ENCODE data around the gene TUSC2.

The TUSC2 gene, protein sequence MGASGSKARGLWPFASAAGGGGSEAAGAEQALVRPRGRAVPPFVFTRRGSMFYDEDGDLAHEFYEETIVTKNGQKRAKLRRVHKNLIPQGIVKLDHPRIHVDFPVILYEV

DNA sequence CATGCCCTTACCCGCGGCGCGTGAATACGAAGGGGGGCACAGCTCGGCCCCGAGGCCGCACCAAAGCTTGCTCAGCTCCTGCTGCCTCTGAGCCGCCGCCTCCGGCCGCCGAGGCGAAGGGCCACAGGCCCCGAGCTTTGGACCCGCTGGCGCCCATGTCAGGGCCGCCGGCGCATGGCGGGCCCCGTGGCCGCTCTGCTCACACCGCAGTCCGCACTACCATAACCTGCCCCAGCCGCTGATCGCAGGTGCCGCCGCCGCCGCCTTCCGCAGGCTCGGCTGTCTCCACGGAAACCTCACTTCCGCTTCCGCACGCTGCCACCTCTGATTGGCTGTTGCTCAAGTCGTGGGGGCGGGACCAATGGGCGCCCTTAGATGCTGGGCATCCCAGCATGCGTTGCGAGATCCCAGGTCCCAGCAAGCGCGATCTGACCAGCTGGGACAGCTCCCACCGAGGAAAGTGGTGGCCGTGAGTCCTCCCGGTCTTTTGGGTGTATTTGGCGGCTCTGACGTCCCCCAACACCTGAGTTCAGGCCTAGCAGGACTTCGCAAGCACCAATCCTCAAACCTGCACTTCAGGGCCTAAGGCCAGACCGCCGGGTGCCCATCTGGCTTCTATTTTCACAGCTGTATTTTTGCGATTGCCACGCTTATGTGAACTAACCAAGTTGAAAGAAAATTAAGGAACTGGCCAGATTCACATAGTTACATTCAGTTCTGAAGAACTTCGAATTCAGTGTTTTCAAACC lies at the start of gene TUSC2:
Gene TUSC2 (minus strand): TSS at position 281 of the 749 bp plus-strand sequence. CDS start 124 bp downstream, at position 157.
- peak; percentile 99 for DNase-seq (ENCODE audit: low spot score)

DNA sequence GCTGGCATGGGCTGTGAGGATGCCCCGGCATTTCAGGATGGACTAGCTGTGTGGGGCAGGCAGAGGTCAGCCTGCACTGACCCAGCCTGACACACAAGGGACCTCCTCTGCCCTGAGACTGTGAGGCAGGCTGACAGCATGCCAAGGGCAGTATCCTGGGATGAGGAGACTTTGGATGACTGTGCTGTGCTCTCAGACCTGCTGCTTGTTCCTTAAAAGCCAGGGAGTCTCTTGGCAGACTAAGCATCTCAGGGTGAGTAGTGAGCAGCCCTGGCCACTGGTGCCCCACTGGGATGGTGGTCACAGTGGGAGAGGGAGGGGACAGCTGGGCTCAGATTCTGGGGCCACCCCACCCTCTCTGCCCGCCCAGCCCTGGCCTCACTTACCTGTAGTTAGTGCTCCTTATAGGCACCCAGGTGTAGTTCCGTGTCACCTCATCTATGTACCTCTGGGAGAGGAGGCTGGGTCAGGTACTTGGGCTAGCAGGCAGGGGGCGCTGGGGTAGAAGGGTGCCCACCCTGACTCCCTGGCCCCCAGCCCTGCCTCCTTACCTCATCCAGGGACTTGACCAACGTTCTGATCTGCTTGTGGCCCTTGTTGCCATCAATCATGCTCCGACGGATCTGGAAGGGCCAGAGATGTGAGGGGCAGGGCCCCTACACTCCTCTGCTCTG lies 47.4 kb upstream of the TUSC2 start:
- no peak for DNase-seq (ENCODE audit: low spot score)

DNA sequence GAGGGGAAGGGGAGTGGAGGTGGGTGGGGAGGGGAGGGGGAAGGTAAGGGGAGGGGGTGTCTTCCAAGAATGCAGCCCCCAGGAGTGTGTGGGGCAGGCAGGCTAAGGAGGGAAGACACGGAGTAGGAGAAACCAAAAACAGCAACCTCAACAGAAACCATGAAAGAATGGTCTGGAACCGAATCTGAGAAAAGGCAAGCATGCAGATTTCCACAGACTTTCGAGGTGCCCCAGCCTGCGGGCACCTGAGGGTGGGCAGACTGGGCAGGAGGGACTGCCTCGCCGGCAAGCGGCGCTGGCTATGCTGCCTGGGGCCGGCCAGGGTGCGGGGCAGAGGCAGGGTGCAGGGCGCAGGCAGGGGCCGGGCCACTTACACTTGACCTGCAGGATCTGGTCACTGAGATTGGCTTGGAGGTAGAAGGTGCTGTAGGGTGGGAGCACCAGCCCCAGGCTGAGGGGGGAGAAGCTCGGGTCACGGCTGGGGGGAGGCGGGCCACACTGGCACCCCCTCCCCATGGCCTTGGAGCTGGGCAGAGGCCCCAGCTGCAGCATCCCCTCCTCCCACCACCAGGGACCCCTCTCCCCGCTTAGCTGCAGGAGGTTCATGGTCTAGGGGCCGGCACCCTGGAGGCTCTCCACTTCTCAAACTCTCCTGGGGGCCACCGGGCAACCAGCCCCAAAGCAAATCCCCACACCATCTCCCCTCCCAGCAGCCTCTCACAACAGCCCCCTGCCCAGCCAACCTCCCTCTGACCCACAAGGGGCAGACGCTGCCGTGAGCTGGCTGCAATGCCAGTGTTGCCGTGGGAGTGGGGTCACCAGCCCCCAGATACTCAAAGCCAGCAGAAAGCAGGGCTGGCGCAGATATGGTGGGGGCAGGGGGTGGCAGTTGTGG lies 46.6 kb upstream of the TUSC2 start:
- no peak for DNase-seq (ENCODE audit: low spot score)

DNA sequence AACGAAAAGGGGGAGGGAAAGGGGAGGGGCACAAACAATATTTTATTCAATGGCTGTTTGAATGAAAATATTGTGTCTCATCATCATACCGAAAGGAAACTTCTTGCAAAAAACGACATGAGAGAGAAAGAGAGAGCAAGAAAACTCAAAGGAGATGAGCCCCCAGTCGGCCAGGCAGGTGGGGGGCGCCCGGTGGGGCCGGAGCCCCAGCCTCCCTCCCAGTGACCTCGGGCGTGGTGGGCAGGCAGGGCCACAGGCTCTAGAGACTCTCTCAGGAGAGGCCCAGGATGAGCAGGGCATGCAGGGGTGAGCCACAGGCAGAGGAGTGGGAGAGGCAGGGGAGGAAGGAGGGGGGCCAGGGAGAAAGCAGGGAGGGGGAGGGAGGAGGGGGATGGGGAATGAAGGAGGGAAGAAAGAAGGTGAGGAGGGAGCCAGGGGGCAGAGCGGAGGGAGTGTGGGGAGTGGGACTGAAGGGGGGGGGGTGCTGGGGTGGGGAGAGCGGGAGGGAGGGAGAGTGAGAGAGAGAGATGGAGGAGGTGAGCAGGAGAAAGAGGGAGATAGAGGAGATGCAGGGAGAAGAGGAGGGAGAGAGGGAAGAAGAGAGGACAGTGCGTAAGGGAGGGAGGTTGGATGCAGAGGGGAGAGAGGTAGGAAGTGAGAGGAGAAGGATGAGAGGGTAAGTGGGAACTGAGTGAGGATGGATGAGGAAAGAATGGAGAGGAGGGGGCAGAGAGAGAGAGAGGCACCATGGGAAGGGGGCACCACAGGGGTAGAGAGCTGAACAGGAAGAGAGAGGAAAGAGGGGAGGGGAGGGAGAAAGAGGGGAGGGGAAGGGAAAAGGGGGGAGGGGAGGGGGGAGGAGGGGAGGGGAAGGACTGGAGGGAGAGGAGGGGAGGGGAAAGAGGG lies 45.4 kb upstream of the TUSC2 start:
- no peak for DNase-seq (ENCODE audit: low spot score)

DNA sequence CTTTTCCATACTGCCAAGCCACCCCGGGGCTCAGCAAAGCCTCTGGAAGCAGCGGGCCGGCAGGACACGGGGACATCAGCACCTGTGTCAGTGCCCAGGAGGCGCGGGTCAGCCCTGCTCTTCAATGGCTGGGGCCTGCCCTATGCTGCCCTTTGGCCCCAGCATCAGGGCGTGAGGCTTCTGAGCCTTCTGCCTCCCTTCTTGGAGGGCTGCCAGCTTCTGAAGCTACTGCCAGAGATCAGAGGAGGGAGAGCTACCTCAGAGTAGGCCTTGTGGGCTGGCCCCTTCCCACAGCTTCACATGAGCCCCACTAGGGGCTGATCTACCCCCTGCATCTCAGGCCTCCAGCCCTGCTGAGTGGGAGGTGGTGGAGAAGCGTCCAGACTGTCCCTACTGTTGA lies 44.3 kb upstream of the TUSC2 start:
- no peak for DNase-seq (ENCODE audit: low spot score)

DNA sequence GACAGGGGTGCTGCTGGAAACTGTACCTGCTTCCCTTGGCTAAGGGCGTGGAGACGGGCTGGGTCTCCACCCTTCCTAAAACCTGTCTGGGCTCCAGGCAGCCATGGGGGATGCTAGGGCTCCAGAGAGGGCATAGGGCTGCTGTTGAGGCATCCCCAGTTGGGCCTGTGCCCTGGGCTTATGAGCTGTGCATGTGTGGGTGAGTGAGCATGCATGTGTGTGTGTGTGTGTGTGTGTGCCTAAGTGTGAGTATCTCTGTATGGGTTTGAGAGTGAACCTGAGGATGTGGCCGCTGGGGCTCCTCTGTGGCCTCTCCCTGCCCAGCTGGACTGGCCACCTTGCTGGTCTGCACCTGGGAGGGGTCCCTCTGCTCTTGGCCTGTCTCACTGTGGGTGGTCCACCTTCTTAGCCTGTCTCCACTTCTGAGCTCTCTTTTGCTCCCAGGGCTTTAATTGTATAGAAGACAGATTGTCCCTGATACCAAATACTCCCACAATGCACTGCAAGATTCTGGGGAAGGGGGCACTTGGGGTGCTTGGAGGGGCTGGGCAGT lies 43.2 kb upstream of the TUSC2 start:
- DNase-seq (ENCODE audit: low spot score): no peak

DNA sequence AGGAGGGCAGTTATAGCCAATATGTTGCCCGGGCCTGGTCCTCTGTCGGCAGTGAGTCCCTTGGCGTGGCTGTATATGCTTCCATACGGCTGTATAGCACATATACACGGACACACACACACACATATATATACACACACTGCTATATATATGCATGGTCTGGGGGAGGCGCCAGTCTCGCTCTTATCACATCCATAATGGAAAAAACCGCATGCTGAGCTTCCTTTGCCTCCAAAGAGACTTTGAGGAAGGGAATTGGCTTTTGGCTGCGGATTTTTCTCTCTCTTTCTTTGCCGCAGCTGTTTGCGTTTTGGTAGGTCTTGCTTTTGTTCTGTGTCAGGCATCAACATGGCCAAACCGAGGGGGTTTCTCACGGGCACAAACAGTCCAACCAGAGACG lies 42.6 kb upstream of the TUSC2 start:
- DNase-seq (ENCODE audit: low spot score): peak; percentile 35

DNA sequence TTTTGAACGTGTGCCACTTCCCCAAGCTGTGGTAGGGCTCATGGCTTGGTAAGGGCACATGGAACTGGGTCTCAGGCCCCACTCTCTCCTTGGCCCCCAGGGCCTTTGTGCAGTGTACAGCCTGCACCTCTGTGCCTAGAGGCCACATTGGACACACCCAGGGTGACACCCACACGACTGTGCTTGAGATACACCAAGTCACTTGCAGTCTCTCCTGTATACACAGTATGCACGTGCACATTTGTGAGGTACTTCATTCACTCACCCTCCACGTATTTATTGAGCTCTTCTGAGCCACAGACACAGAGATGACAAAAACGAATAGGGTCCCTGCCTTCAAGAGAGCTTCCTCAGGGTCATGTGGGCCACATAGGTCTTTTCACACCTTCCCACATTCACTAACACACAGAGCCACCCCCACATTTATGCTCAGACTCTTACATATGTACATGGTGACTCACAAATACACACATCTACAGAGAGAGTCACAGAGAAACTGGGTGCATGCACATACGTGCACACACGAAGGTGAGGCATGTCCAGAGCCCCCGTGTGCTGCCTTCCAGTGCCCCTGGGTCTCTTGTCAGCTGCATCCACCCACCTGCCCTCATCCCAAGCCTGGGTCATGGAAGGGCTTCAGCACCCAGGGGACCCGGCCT lies 41.1 kb upstream of the TUSC2 start:
- DNase-seq (ENCODE audit: low spot score): no peak

DNA sequence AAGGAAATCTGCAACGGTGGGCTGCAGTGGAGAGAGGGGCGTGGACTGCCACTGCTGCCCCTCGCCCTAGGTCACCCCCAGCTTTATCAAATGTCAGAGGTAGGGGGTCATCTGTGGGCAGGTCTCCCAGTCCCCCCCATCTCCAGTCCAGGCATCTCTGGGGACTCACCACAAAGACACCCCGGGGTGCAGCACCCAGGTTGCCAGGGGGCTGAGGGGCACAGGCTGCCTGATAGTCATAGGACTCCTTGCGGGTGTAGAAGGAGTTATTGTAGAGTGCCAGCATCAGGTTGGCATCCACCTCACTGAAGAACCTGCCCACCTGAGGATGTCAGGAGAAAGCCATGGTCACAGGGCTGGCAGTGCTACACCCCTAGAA lies 37.8 kb upstream of the TUSC2 start:
- DNase-seq (ENCODE audit: low spot score): no peak

DNA sequence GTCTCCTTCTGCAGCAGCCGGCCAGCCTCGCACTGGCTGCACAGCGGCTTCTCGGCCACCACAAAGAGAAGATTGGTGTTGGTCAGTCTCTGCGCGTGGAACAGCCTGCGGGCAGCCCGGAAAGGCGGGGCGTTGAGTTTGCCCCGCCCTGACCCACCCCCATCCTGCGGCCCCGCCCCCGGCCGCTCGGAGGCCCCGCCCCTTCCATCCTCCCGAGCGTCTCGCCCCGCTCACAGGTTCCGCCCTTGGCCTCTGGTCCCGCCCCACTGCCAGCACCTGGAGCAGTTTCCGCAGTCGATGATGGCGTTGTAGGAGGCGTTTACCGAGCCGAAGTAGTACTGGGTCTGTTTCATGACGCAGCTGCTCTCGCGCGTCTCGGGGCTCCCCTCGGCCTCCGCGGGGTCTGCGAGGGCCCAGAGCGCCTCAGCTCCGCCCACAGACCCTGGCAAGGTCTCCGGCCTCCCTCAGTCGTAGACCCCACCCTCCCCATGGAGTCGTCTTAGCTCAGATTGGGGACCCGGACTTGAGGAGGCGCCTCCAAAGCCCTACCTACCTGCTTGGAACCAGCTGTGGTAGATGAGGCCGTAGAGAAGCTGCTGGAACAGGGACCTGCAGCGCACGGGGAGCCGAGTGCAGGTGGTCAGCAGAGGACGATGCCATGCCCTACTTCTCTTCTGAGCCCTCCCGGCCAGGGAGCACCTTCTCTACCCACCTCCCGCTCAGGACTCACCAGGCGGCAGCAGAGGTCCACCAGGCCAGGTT lies 37.2 kb upstream of the TUSC2 start:
- DNase-seq (ENCODE audit: low spot score): peak; percentile 36

DNA sequence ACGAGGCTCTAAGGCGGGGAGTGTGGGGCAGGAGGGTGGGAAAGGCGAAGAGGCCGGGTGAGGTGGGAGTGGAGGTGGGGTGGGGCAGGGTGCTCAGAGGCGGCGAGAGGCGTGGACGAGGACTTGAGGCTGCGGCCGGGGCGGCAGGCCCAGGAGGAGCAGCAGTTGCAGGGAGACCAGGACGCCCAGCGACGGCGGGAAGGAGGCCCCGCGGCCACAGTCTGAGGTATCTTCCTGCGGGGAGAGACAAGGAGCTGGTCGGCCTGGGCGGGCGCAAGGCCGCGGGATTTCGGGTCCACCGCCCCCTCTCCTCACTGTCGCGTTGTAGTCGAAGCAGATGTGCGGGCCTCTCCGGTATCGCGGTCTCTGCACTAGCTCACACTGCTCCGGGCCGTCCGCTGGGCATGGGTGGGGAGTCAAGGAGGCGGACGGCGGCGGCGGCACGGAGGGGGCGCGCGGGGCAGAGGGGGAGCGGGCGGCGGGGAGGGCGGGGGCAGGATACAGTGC lies 36.6 kb upstream of the TUSC2 start:
- DNase-seq (ENCODE audit: low spot score): no peak

DNA sequence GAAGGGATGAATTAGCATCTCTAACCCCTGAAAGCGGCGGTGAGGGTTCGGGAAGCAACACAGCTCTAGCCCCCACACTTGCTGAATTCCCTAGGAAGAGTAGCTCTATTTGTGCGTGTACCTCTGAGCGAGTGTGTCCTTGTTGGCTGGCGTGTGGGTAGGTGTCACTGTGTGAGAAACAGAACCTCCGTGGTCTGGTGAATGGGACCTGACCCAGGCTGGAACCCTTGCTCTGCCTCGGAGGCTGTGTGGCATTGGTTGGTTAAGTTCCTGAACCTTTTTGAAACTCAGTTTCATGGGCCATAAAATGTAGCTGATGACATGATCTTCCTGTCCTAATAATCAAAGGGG lies 31.7 kb upstream of the TUSC2 start:
- no peak for DNase-seq (ENCODE audit: low spot score)

DNA sequence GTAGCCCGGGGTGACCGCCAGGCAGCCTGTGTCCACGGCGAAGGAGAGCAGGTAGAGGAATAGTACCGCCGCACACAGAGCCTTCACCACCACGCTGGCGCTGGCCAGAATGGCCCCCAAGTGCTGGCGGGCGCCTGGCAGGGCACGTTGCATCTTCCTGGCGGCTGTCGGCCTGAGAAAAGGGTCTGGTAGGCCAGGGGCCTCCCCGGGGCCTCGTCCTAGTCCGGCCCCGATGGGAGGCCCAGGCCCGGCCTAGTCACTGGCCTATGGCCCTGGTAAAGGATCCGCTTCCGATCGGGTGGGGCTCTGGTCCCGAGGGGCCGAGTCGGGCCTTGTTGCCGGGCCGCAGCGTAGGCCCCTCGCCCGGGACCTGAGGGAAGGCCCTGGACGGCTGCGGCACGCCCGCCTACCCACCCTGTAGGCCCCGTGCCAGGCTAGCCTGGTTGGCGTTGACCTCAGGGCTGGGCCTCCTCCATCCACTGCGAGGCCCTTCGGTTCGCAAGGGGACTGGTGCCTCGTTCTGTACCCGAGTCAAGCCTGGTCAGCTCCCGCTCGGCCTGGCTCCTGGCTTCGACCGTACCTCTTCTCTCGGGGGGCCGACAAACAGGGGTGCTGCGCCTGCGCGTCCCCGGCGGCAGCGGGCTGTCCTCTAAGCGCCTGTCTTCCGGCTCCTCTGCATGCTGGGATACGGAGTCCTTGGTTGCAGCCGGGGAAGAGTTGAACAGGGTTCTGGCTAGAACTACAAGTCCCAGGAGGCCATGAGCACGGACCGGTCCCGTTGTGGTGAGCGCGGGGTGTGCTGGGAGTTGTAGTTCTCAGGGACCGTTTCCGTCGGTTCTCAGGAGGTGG lies 31.1 kb upstream of the TUSC2 start, which contains the start of gene TMEM115:
Gene TMEM115 (minus strand): TSS at position 611 of the 849 bp plus-strand sequence. CDS start 458 bp downstream, at position 153.
- DNase-seq (ENCODE audit: low spot score): peak; percentile 100

DNA sequence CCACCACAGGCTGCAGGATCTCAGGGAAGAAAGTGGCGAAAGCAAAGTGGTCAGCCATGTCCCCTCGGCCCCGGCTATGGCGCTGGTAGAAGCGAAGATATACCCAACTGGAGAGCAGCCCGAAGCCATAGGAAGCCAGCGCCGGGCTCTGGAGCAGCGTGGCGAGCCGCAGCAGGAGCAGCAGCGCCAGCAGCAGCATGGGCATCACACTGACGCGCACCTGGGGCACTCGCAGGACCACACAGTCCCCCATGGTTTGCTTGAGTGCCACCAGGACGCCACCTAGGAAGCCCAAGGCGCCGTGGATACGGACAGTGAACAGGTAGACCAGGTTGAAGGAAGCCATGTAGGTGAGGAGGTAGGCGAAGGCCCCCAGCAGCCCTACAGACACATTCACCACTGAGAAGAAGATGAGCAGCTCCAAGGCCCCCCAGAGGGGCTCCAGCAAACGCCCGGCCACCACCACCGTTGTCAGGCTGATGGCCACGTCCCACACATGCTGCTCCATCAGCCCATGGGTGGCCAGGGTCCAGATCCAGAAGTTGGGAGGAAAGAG lies 30.4 kb upstream of the TUSC2 start:
- no peak for DNase-seq (ENCODE audit: low spot score)

DNA sequence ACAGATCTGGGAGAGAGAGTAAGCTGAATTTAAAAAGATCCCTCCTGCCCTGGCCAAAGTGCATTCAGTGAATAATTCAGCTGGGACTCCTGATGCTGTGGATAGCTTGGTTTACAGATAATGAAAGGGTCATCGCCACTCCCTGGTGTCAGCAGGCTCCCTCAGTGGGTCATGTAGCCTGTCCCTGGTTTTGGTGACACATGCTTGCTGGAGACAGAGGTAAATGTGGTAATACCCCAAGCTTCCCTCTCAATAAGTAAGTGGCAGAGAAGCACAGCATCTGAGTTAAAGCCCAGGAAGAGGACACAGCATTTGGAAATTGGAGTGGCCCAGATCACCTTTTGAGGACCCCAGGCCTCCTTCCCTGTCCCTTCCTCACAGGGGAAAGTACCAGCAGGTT lies 29.5 kb upstream of the TUSC2 start:
- no peak for DNase-seq (ENCODE audit: low spot score)

DNA sequence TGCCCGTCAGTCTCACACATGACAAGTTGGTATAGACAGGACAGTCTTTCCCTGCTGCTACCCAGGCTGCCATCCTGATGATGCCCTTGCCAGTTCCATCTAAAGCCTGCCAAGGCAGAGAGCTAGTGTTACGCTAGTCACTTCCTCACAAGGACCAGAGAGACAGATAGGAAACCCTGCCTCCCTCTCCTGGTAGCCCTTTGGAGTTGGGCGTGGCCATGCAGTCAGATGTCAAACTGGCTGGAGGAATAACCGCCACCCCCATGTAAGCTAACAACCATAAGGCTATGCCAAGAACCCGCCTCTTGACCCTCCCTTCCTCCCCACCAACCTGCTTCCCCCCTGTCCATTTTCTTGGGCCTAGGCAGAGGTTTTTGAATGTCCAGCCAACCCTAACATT lies 28.5 kb upstream of the TUSC2 start:
- DNase-seq (ENCODE audit: low spot score): peak; percentile 24

DNA sequence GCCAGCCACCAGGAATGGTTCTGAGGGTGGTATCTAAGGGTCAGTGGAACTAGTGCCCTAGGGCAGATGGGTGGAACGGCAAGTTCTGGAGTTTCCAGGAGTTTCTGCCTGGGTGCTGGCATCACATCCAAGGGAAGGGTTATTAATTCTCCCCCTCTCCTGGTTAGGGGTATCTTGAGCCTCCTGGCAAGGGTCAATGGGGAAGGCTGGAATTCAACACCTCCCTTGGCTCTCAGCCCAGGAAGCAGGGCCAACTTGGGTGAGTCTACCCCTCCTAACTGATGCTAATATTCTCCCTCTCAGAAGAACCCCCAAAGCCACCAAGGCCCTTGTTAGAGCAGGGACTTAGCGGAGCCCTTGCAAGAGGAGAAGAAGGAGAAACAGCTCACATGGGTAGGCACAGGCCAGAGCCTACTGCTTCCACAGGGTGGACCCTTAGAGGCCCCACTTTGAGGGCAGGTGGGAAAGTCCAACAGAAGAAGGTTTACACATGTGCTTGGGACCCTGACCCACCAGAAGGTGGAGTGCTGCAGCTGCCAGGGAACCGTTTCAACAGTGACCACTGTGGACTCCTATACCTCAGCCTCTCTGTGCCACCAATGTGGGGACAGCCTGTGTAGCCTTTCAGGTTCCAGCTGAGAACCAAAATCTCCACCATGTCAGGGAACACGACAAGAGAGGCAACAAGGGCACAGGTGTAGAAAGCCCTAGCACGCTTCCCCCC lies 28.0 kb upstream of the TUSC2 start:
- no peak for DNase-seq (ENCODE audit: low spot score)

DNA sequence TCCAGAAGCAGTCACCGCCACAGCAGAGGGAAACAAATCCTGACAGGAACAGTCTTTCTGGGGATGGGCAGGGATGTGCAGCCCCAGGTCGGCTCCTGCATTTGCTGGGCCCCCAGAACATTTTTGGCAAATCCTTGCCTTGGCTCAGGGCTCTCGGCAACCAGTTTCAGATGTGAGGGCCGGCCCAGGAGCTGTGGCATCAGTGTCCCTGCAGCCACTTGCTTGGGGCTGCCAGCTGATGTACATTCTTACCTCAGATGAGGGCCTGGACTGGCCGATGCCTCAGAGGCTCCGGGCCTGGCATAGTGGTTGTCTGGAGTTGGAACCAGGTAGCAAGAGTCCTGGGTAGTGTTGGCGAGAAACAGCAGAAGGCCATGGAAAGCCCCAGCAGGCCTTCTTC lies 26.8 kb upstream of the TUSC2 start:
- no peak for DNase-seq (ENCODE audit: low spot score)
